H1 (cell line): ENCODE data around the gene USP30. TPM values are rescaled to one million over a fixed set of nuclear protein-coding genes. Genes with fewer than 3 reads are reported as not detected.

Experiments
- CTCF ChIP-seq, 3 experiments: IDR thresholded peaks; 1 replicate in 2 of 3; 2 replicates in 1 of 3; pipeline versions ENCODE4 v1.5.1 to v1.6.1; 2011; ENCODE audit warnings: low read length in 3 of 3, mild to moderate bottlenecking in 3 of 3, inconsistent platforms in 2 of 3, low read depth in 1 of 3, moderate library complexity in 1 of 3; ENCODE audit not compliant: insufficient read depth in 1 of 3; ENCODE audit errors: control extremely low read depth in 1 of 3
- JUND ChIP-seq: IDR thresholded peaks from 2 replicates; pipeline ENCODE4 v1.6.1; 2011; ENCODE audit warnings: mild to moderate bottlenecking, improper control_type of control experiment, low read length
- POLR2A ChIP-seq, 2 experiments: IDR thresholded peaks; 1 replicate in 1 of 2; 2 replicates in 1 of 2; pipeline ENCODE4 v1.6.1; 2011; ENCODE audit warnings: low read depth in 2 of 2, low read length in 2 of 2, mild to moderate bottlenecking in 2 of 2; ENCODE audit errors: control extremely low read depth in 1 of 2
- polyA plus RNA-seq, 7 experiments: library from polyadenylated mRNA; depleted of rRNA in 3 of 7; stranded (reverse) in 5 of 7; unstranded in 2 of 7; fragments of >200 nt in 5 of 7; fragments of 200-250 nt in 2 of 7; gene quantifications; 1 replicate in 5 of 7; 2 replicates in 1 of 7; 4 replicates in 1 of 7; pipeline versions ENCODE4 v1.2.1 to v1.2.3, GENCODE V29; 2011 to 2013; ENCODE audit warnings: missing spikeins in 2 of 7, mixed read lengths in 2 of 7
- total RNA-seq: library from RNA; stranded (reverse); fragmentation: NEBNext Ultra II Directional; extraction: Animal tissue kit (Norgen Biotek cat#: 25700); gene quantifications from 2 replicates; pipeline ENCODE4 v1.2.1, GENCODE V29; 2021

Gene USP30
- total and polyA plus RNA-seq, 2 of the 8 experiments (the other 6 are each of a cell fraction or from before 2014, with no cell fraction given): 7.0 to 12.2 TPM

GRCh38 chr12:109010259-109010658 is 42.1 kb upstream of the USP30 start (continued):
- TF ChIP-seq JUND (no peak), POLR2A (IDR thresholded peaks at IDR 0.05; ENCODE audit: control extremely low read depth in 1 of 2, low read depth in 2 of 2, low read length in 2 of 2) (no peak), CTCF (IDR thresholded peaks at IDR 0.05; ENCODE audit: control extremely low read depth in 1 of 3, insufficient read depth in 1 of 3, low read depth in 1 of 3, low read length in 3 of 3) (no peak)
